Hepatocyte (in vitro differentiated cells): ENCODE results near the gene POP5.

ENCODE experiments used
- EZH2 ChIP-seq: fragments of 200-600 bp; sonication (generic); IDR thresholded peaks from 2 replicates; pipeline ENCODE4 v1.6.1; 2016; ENCODE audit warnings: antibody characterized with exemption, mild to moderate bottlenecking, borderline replicate concordance
- EZH2phosphoT487 ChIP-seq: fragments of 200-600 bp; sonication (generic); IDR thresholded peaks from one replicate; pipeline ENCODE4 v1.6.1; 2018; ENCODE audit warnings: antibody characterized with exemption, mild to moderate bottlenecking, low read depth, moderate library complexity; ENCODE audit not compliant: unreplicated experiment, severe bottlenecking
- TF ChIP-seq, protein P1 (sequence below): fragments of 200-600 bp; sonication (generic); IDR thresholded peaks from 2 replicates; pipeline ENCODE4 v1.5.1; 2016; ENCODE audit warnings: antibody characterized with exemption, mild to moderate bottlenecking; ENCODE audit not compliant: poor library complexity

GRCh38 chr12:120534703-120535655 lies 46.2 kb downstream of the POP5 start:
- TF ChIP-seq, protein P1, sequence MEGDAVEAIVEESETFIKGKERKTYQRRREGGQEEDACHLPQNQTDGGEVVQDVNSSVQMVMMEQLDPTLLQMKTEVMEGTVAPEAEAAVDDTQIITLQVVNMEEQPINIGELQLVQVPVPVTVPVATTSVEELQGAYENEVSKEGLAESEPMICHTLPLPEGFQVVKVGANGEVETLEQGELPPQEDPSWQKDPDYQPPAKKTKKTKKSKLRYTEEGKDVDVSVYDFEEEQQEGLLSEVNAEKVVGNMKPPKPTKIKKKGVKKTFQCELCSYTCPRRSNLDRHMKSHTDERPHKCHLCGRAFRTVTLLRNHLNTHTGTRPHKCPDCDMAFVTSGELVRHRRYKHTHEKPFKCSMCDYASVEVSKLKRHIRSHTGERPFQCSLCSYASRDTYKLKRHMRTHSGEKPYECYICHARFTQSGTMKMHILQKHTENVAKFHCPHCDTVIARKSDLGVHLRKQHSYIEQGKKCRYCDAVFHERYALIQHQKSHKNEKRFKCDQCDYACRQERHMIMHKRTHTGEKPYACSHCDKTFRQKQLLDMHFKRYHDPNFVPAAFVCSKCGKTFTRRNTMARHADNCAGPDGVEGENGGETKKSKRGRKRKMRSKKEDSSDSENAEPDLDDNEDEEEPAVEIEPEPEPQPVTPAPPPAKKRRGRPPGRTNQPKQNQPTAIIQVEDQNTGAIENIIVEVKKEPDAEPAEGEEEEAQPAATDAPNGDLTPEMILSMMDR: no peak
- TF ChIP-seq EZH2 (no peak), EZH2phosphoT487 (no peak)
